Pons (tissue), 1 donor: ENCODE measurements around the gene GCNT3.

ENCODE experiments used
- DNase-seq: peaks from one replicate; pipeline ENCODE4 v3.0.0-alpha.2; 2016; ENCODE audit warnings: low spot score

GCNT3 gene

GRCh38 chr15:59611276-59612260 is at the start of gene GCNT3:
Gene GCNT3 (plus strand): TSS chr15:59611783. CDS start chr15:59618239, 6,456 bp downstream.
- no peak for DNase-seq

DNA sequence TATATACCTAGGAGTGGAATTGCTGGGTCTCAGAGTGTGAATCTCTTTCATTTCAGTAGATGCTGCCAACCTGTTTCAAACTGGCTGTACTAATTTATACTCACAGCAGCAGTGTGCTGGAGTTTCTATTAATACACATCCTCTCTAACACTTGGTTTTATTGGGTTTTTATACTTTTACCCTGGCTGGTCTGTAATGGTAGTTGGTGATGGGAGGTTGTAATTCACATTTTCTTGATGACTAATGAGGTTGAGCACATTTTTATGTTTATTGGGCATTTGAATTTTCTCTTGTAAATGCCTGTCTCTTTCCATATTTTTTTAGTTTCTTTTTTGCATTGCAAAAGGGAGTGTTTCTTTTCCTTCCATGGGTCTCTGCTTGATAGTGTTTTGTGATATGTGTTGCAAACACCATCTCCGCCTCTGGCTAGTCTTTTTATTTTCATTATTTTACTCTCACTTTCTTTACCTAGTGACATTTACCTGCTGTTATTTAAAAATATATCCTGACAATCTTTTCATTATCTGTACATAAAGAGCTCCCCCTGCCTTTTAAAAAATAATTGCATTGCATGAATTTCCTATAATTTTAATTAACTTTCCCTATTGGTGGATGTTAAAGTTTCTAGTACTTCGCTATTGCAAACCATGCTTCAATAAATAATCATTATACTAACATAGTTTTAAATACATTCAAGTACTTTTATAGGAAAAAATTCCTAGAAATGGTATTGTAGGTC is 49.0 kb upstream of the GCNT3 start:
- DNase-seq, result no peak

DNA sequence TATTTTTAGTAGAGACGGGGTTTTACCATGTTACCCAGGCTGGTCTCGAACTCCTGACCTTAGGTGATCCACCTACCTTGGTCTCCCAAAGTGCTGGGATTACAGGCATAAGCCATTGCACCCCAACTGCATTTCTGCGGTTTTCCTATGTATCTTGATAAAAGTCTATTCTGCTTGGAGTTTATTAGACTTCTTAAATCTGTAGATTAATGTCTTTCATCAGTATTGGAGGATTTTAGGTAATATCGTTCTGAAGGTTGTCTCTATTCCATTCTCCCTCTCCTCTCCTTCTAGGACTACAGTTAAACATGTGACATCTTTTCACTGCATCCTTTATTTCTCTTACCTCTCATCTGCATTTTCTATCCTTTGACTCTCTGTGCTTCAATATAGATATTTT is 46.3 kb upstream of the GCNT3 start:
- DNase-seq, result no peak

- no peak for DNase-seq
Measured at GRCh38 chr15:59567324-59567723, 44.3 kb upstream of the GCNT3 start.

- no peak for DNase-seq
Measured at GRCh38 chr15:59569477-59569876, 42.1 kb upstream of the GCNT3 start.

DNA sequence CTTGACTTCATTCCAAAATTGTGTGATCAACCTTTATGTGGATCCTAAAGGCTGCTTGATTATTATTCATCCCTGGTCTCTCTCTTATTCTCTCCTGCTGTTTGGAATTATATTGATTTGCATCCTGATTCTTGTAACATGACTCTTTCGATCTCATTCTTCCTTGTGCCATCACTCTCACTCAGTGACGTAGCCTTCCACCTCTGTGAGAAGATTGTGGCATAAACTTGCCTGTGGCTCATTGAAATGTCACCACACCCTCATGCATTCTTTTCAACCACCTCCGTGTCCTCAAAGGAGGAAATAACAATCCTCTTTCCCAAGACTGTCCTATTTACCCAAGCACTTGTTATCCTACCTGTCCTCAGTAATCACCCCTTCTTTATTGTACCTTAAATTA is 41.3 kb upstream of the GCNT3 start:
- DNase-seq, result no peak

- no peak for DNase-seq
Measured at GRCh38 chr15:59571606-59572005, 40.0 kb upstream of the GCNT3 start.

GRCh38 chr15:59583088-59583487 is 28.5 kb upstream of the GCNT3 start:
- no peak for DNase-seq

DNA sequence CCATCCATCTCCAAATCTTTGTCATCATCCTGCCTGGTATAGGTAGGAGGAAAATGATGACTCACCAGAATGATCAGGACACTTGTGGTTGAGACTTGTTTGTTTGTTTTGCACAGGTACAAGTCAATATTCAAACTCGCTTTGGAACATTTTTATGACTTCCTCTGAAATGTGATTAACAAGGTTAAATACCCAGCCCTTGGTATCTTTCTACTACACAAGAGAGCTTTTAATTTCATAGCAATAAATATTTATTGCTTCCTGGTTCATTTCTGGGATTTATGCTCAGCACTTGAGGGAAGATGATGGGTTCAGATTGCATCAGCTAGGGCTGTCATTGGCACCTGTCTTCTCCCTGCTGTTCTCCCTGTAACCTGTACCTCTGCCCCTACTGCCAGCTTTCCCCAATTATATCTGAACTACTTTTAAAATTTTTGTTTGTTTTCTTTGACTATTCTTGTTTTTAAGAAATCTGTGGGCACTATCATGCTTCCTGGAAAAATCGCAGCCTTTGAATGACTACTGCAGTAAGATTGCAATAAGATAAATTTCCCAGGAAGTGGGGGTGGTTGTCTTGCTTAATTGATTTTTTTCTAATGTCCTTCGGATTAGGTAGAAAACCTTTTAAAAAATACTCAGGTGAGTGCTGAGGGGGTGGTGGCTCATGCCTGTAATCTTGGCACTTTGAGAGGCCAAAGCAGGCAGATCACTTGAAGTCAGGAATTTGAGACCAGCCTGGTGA is 24.3 kb upstream of the GCNT3 start:
- no peak for DNase-seq

GRCh38 chr15:59590027-59590426 is 21.6 kb upstream of the GCNT3 start:
- DNase-seq, result no peak

DNA sequence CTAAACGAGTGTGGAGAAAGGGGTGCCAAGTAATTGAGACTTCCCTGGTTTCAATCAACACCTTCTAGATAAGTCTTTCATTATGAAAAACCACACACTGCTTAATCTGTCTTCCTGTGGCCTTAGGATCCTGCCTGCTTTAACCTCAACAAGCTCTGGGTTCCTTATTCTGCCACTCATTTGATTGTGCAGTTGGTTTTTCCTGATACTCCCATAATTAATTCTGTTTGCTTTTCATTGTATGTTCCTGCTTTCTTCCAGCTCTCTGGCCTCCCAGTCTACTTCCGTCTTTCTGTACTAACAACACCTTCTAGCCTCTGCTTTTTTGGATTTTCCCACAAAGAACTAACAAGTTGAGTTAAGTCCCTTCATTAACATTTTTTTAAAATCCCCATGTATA is 20.2 kb upstream of the GCNT3 start:
- no peak for DNase-seq

- no peak for DNase-seq
Measured at GRCh38 chr15:59594493-59594942, 17.1 kb upstream of the GCNT3 start.

GRCh38 chr15:59594991-59595390 is 16.6 kb upstream of the GCNT3 start:
- DNase-seq, result no peak

DNA sequence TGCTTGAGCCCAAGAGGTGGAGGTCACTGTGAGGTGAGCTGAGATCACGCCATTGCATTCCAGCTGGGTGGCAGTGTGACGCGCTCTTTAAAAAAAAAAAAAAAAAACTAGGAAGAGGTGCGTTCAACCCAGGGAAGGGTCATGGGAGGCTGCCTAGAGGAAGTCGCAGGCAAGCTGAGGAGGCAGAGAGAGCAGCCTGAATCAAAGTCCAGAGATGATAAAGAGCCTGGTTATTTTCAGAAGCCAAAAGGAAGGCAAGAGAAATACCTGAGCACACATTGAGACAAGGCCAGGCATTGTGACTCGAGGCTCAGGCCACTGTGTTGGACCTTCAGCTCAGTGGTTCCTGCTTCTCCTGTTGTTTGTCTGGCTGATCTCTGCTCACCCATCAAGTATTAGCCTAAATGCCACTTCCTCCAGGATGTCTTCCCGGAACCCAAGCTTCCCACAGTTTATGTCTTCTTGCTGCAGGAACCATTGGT is 16.1 kb upstream of the GCNT3 start:
- DNase-seq, result no peak

GRCh38 chr15:59596640-59597039 is 14.9 kb upstream of the GCNT3 start:
- no peak for DNase-seq

GRCh38 chr15:59598461-59598860 is 13.1 kb upstream of the GCNT3 start:
- no peak for DNase-seq

DNA sequence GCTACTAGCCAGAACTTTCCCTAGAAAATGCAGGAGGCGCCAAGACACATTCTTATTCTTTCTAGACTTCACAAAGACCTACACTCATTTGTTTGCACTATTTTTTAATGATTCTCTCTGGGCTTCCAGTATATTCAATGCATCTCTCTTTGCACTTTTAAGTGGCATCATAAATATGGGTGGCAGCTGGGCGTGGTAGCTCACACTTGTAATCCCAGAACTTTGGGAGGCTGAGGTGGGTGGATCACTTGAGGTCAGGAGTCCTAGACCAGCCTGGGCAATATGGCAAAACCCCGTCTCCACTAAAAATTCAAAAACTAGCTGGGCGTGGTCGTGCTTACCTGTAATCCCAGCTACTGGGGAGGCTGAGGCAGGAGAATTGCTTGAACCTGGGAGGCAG is 5.6 kb upstream of the GCNT3 start:
- DNase-seq, result no peak

DNA sequence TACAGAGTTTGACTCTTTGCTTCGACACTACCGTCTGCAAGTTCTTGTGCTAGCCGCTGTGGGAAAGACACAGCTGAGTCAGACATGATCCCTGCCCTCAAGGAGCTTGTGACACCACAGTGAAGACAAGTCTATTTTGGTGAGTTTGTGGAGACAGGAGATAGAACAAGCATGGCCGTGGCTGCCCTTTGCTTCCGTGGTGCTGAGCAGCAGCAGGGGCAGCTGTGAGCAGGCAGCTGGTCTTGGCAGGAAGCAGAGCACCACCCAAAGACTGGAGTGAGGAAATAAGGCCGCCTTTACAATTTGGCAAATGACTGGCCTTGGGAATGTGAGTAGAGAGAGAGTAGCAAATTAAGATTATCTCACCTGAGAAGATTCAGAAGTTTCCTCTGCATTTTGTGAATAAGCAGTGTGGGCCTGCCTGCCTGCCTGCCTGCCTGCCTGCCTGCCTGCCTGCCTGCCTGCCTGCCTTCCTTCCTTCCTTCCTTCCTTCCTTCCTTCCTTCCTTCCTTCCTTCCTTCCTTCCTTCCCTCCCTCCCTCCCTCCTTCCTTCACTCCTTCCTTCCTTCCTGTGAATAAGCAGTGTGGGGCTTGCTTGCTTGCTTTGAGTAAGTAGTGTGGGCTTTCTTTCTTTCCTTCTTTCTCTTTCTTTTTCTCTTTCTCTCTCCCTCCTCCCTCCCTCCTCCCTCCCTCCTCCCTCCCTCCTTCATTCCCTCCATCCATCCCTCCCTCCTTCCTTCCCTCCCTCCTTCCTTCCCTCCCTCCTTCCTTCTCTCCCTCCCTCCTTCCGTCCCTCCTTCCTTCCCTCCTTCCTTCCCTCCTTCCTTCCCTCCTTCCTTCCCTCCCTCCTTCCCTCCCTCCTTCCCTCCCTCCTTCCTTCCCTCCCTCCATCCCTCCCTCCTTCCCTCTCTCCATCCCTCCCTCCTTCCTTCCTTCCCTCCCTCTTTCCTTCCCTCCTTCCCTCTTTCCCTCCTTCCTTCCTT is 1.6 kb upstream of the GCNT3 start:
- DNase-seq, result no peak

DNA sequence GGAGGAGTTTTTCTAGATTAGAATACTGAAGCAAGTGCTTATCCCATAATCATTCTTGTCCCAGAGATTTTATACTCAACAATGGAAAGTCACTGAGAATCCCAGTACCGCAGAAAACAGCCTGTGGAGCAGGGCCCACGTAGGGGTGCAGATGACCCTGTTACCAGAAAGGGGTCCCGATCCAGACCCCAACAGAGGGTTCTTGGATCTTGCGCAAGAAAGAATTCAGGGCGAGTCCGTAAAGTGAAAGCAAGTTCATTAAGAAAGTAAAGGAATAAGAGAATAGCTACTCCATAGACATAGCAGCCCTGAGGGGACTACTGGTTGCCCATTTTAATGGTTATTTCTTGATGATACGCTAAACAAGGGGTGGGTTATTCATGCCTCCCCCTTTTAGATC is 2.6 kb downstream of the GCNT3 start:
- no peak for DNase-seq

GRCh38 chr15:59615661-59616060 is 4.1 kb downstream of the GCNT3 start:
- DNase-seq, result no peak

GRCh38 chr15:59616379-59616778 is 4.8 kb downstream of the GCNT3 start:
- no peak for DNase-seq
